Measurements from ENCODE around the gene MAPK7. TPM values are rescaled to one million over a fixed set of nuclear protein-coding genes. Genes with fewer than 3 reads are reported as not detected.

Gene MAPK7
- total and polyA plus RNA-seq, 2 of the 8 experiments (the other 6 are each of a cell fraction or from before 2014, with no cell fraction given): 15.2 to 28.1 TPM

- H4K5ac ChIP-seq (ENCODE audit: insufficient read length, low read depth, low read length): no peak overlapping the region
- FAIRE-seq (no peak), DNase-seq (ENCODE audit: low read depth in 1 of 2, low spot score in 2 of 2) (no peak)
- peaks cover 31 to 50% (median 37%) of the 10 kb centered on the region in 4 experiments for H3K36me3 ChIP-seq (ENCODE audit: control insufficient read depth in 2 of 4, insufficient read depth in 4 of 4, low read length in 3 of 4)
- H4K20me1 ChIP-seq (replicated peaks in 1 of 2; ENCODE audit: control insufficient read depth in 1 of 2, insufficient read depth in 2 of 2, low read length in 2 of 2): peaks cover 0 to 22% of the 10 kb centered on the region in 2 experiments
- no peak overlapping the region for H3K18ac ChIP-seq (ENCODE audit: extremely low read depth, low read length)
- no peak for TF ChIP-seq TCF12 (IDR thresholded peaks at IDR 0.05; ENCODE audit: low read depth, low read length)
- TF ChIP-seq KDM4A (IDR thresholded peaks at IDR 0.05; ENCODE audit: low read depth, low read length, severe bottlenecking): no peak
- no peak for TF ChIP-seq KDM1A (IDR thresholded peaks at IDR 0.05; ENCODE audit: borderline replicate concordance, low read length)
- no peak for TF ChIP-seq MAX (IDR thresholded peaks at IDR 0.05)
- no peak for TF ChIP-seq CBX8 (IDR thresholded peaks at IDR 0.05; ENCODE audit: borderline replicate concordance, low read depth, low read length)
- no peak for TF ChIP-seq CEBPB (IDR thresholded peaks at IDR 0.05; ENCODE audit: low read depth, low read length)
- no peak for TF ChIP-seq JUND (IDR thresholded peaks at IDR 0.05; ENCODE audit: low read length)
- H2BK20ac ChIP-seq (ENCODE audit: low read length): no peak overlapping the region
- POLR2A ChIA-PET (ENCODE audit: partially characterized antibody): interaction anchor here (1.7 to 3.8 kb wide), 4 partner anchors 7 to 18 kb away, joined by 4 to 32 read pairs (median 20); partner anchors contain the start of genes B9D1 and MFAP4
- H3K14ac ChIP-seq (ENCODE audit: insufficient read length): no peak overlapping the region
- H3K79me2 ChIP-seq (ENCODE audit: control insufficient read depth in 1 of 2, insufficient read depth in 2 of 2, low read length in 2 of 2): peaks cover 0 to 30% of the 10 kb centered on the region in 2 experiments; a peak in 2 of 4 replicates
- H2BK15ac ChIP-seq (ENCODE audit: low read length): no peak overlapping the region
- no peaks in the 10 kb centered on the region for H3K27me3 ChIP-seq (replicated peaks in 1 of 4; ENCODE audit: control insufficient read depth in 3 of 4, extremely low read depth in 1 of 4, insufficient read depth in 3 of 4, low read length in 3 of 4)
- H3K9ac ChIP-seq (replicated peaks in 1 of 4; ENCODE audit: extremely low read depth in 1 of 4, low read depth in 3 of 4, low read length in 3 of 4): peak overlapping the region in 3 of 4 experiments; percentile 76 to 88 (median 84); a peak in 4 of 7 replicates
- CTCF ChIA-PET (ENCODE audit: partially characterized antibody): interaction anchor here (1.3 to 2.6 kb wide), 9 partner anchors 14 to 91 kb away, joined by 3 to 20 read pairs (median 7); partner anchors contain the start of gene B9D1
- peak overlapping the region; percentile 35; the same call in 1 of the 2 replicates for H2BK5ac ChIP-seq (ENCODE audit: low read depth, low read length)
- H2BK12ac ChIP-seq (ENCODE audit: low read depth, low read length): no peak overlapping the region; the same call in 1 of the 2 replicates
- no peak overlapping the region for H4K91ac ChIP-seq (replicated peaks; ENCODE audit: insufficient read length, low read length)
- no peak overlapping the region for H2BK120ac ChIP-seq (replicated peaks; ENCODE audit: low read depth, low read length)
- H2AK5ac ChIP-seq (ENCODE audit: low read depth, low read length): no peak overlapping the region
- no peaks in the 10 kb centered on the region for H3K9me3 ChIP-seq (ENCODE audit: insufficient read depth in 2 of 2, low read depth in 1 of 2, low read length in 1 of 2)
- no peak overlapping the region for H3K23ac ChIP-seq (ENCODE audit: insufficient read length)
- WGBS, 2 experiments (ENCODE audit: extremely low coverage in 1 of 2, insufficient coverage in 1 of 2, insufficient read length in 1 of 2, insufficient replicate concordance in 2 of 2, low coverage in 1 of 2, low lambda C conversion rate in 2 of 2, missing lambda C conversion rate in 1 of 2): 89% methylated on average over 13 of the region's 13 CpGs; no CpG with 5 or more reads in 1 of the 2 experiments
- H3K4me2 ChIP-seq (ENCODE audit: insufficient read depth in 1 of 2, low read depth in 2 of 2, low read length in 2 of 2): peak overlapping the region; percentile 95 to 97
- H4K8ac ChIP-seq (ENCODE audit: extremely low read depth, insufficient read depth, low read length): no peak overlapping the region
- peaks cover 0 to 9% (median 4%) of the 10 kb centered on the region in 4 experiments for H3K4me1 ChIP-seq (replicated peaks in 1 of 4; ENCODE audit: control insufficient read depth in 3 of 4, insufficient read depth in 4 of 4, low read length in 3 of 4)
- H2AFZ ChIP-seq (ENCODE audit: low read length): no peak overlapping the region
- no peak overlapping the region for H3K27ac ChIP-seq (ENCODE audit: low read depth, low read length)
- H3K4me3 ChIP-seq (ENCODE audit: extremely low read depth in 1 of 4, insufficient read depth in 2 of 4, low read depth in 3 of 4, low read length in 4 of 4): peak overlapping the region; percentile 59 to 90 (median 82)
- H3K56ac ChIP-seq (replicated peaks; ENCODE audit: insufficient read length, low read depth, low read length): no peak overlapping the region
- peaks cover 8% of the 10 kb centered on the region; the same call in 1 of the 2 replicates for H3K23me2 ChIP-seq (ENCODE audit: low read depth, low read length)
- peaks cover 13% of the 10 kb centered on the region for H3K79me1 ChIP-seq (ENCODE audit: low read depth, low read length)
- no peak overlapping the region for H3K4ac ChIP-seq (replicated peaks; ENCODE audit: insufficient read length, low read depth, low read length)
Observed at GRCh38 chr17:19379361-19380065, 1.2 kb downstream of the MAPK7 start.

Measured in H1 (cell line).